Lower lobe of right lung (tissue), 2 donors: ENCODE results near the gene PRM3. TPM values are rescaled to one million over a fixed set of nuclear protein-coding genes. Genes with fewer than 3 reads are reported as not detected.

Experiments used
- ATAC-seq, 2 donors: fragments of 200-7000 bp; cut with Tn5 transposase; one replicate each; pipeline ENCODE4 v1.9.1; 2020 to 2022; ENCODE audit warnings: mild to moderate bottlenecking in 2 of 2, moderate library complexity in 2 of 2
- DNase-seq: peaks from one replicate; pipeline ENCODE4 v3.0.0-alpha.2; 2020
- H3K27ac ChIP-seq: fragments of 200-600 bp; one replicate; pipeline ENCODE4 v1.8.0; 2022
- H3K27me3 ChIP-seq: fragments of 200-600 bp; one replicate; pipeline ENCODE4 v1.8.0; 2022; ENCODE audit warnings: low read depth
- H3K36me3 ChIP-seq: fragments of 200-600 bp; one replicate; pipeline ENCODE4 v1.8.0; 2022; ENCODE audit warnings: mild to moderate bottlenecking
- H3K4me1 ChIP-seq: fragments of 200-600 bp; one replicate; pipeline ENCODE4 v1.8.0; 2022
- H3K4me3 ChIP-seq: fragments of 200-600 bp; one replicate; pipeline ENCODE4 v1.8.0; 2022; ENCODE audit warnings: mild to moderate bottlenecking
- H3K9me3 ChIP-seq: fragments of 200-600 bp; one replicate; pipeline ENCODE4 v1.8.0; 2022
- intact Hi-C: fragments of 100-400 bp; cut with DNase I; formaldehyde crosslinking; loops from one replicate; pipeline ENCODE4 v1.11.0; 2022
- long read RNA-seq: library from polyadenylated mRNA; unstranded; transcript quantifications from one replicate; pipeline ENCODE4 v2.0.0, GENCODE V29; 2021
- total RNA-seq: library from RNA; stranded (reverse); fragmentation: NEBNext Ultra II Directional; extraction: Animal tissue kit (Norgen Biotek cat#: 25700); gene quantifications from one replicate; pipeline ENCODE4 v1.2.1, GENCODE V29; 2021
- TF ChIP-seq, protein P1 (sequence below): fragments of 200-600 bp; IDR thresholded peaks from one replicate; pipeline ENCODE4 v1.8.0; 2022; ENCODE audit warnings: antibody characterized with exemption, mild to moderate bottlenecking
- donor health status: DM: no; HTN: yes; CAD: no; lungs with severe emphysema.

Gene PRM3
- not detected for total RNA-seq
- long read RNA-seq, result 0 reads

GRCh38 chr16:11272921-11273720, at the start of gene PRM3:
PRM3 (minus strand) TSS chr16:11273629; CDS start chr16:11273595, 34 bp downstream.
- intact Hi-C loops, result no loop called here
- DNase-seq, result no peak
- Histone ChIP-seq H3K36me3 (no peaks in the 10 kb centered on the region), H3K9me3 (no peaks in the 10 kb centered on the region), H3K4me3 (no peak within 1 kb of the TSS), H3K27me3 (no peaks in the 10 kb centered on the region), H3K27ac (no peak within 1 kb of the TSS), H3K4me1 (no peaks in the 10 kb centered on the region)
- no peak for ATAC-seq
- TF ChIP-seq, protein P1, sequence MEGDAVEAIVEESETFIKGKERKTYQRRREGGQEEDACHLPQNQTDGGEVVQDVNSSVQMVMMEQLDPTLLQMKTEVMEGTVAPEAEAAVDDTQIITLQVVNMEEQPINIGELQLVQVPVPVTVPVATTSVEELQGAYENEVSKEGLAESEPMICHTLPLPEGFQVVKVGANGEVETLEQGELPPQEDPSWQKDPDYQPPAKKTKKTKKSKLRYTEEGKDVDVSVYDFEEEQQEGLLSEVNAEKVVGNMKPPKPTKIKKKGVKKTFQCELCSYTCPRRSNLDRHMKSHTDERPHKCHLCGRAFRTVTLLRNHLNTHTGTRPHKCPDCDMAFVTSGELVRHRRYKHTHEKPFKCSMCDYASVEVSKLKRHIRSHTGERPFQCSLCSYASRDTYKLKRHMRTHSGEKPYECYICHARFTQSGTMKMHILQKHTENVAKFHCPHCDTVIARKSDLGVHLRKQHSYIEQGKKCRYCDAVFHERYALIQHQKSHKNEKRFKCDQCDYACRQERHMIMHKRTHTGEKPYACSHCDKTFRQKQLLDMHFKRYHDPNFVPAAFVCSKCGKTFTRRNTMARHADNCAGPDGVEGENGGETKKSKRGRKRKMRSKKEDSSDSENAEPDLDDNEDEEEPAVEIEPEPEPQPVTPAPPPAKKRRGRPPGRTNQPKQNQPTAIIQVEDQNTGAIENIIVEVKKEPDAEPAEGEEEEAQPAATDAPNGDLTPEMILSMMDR, result no peak

GRCh38 chr16:11322823-11323222, 49.4 kb upstream of the PRM3 start:
- Histone ChIP-seq H3K4me1 (peaks cover 4% of the 10 kb centered on the region), H3K27me3 (no peaks in the 10 kb centered on the region), H3K4me3 (no peak overlapping the region), H3K9me3 (no peaks in the 10 kb centered on the region), H3K36me3 (no peaks in the 10 kb centered on the region), H3K27ac (no peak overlapping the region)
- TF ChIP-seq, protein P1, result no peak
- intact Hi-C loops, result no loop called here
- no peak for ATAC-seq
- DNase-seq, result no peak

DNA sequence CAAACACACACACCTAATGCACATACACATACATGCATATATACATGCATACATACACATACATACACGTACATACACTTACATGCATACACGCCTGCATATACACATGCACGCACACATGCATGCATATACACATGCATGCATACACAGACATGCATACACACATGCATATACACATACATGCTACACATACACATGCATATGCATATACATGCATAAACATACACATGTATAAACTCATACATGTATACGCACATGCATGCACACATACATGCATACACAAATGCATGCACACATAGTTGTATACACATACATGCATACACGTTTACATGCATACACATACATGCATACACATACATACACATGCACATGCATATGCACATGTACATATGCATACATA, 48.2 kb upstream of the PRM3 start:
- no peaks in the 10 kb centered on the region for H3K36me3 ChIP-seq
- H3K9me3 ChIP-seq, result no peaks in the 10 kb centered on the region
- TF ChIP-seq, protein P1, result no peak
- H3K4me1 ChIP-seq, result no peaks in the 10 kb centered on the region
- DNase-seq (no peak), ATAC-seq (no peak)
- H3K4me3 ChIP-seq, result no peak overlapping the region
- intact Hi-C loops, result no loop called here
- no peaks in the 10 kb centered on the region for H3K27me3 ChIP-seq
- no peak overlapping the region for H3K27ac ChIP-seq

GRCh38 chr16:11320170-11320569, 46.7 kb upstream of the PRM3 start:
- Histone ChIP-seq H3K9me3 (no peaks in the 10 kb centered on the region), H3K4me3 (no peak overlapping the region), H3K36me3 (no peaks in the 10 kb centered on the region), H3K27ac (no peak overlapping the region), H3K27me3 (no peaks in the 10 kb centered on the region), H3K4me1 (no peaks in the 10 kb centered on the region)
- TF ChIP-seq, protein P1, result no peak
- intact Hi-C loops, result no loop called here
- ATAC-seq (no peak), DNase-seq (no peak)

DNA sequence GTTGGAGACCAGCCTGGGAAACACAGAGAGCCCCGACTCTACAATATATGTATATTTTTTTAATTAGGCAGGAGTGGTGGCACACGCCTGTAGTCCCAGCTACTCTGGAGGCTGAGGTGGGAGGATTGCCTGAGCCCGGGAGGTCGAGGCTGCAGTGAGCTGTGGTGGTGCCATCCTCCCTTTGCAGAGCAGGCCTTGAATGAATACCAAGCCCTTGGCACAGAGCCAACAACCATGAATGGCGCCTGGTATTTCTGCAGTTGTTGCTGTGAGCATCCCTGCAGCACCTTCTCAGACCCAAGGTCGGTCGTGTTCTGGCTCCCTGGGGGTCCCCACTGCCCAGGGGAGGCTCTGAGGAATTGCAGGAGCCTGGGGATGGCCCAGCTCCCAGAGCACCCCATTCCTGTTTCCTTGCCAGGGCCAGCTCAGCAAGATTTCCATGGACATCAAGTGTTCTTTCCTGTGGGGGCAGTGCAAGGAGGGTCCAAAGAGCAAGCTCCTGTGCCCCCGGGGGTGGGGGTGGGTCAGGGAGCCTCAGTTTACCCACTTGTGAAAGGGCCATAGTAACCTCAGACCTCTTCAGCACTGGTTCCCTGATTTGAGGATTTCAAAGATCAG, 46.2 kb upstream of the PRM3 start:
- H3K27ac ChIP-seq, result no peak overlapping the region
- intact Hi-C loops, result no loop called here
- ATAC-seq, result no peak
- no peaks in the 10 kb centered on the region for H3K9me3 ChIP-seq
- TF ChIP-seq, protein P1, result no peak
- no peak overlapping the region for H3K4me3 ChIP-seq
- DNase-seq, result no peak
- no peaks in the 10 kb centered on the region for H3K27me3 ChIP-seq
- H3K36me3 ChIP-seq, result no peaks in the 10 kb centered on the region
- no peaks in the 10 kb centered on the region for H3K4me1 ChIP-seq
